GM12873 (cell line): ENCODE results near the gene BEND5.

ENCODE experiments used
- CTCF ChIP-seq: IDR thresholded peaks from 2 replicates; pipeline ENCODE4 v1.5.1; 2012; ENCODE audit warnings: low read depth, mild to moderate bottlenecking, moderate library complexity, low read length, control low read depth; ENCODE audit not compliant: insufficient read depth; ENCODE audit errors: missing control alignments

BEND5 gene

GRCh38 chr1:48761986-48762385 lies 14.7 kb downstream of the BEND5 start:
- no peak for TF ChIP-seq CTCF

GRCh38 chr1:48761411-48761810 lies 15.3 kb downstream of the BEND5 start:
- no peak for TF ChIP-seq CTCF

GRCh38 chr1:48760857-48761256 lies 15.8 kb downstream of the BEND5 start:
- no peak for TF ChIP-seq CTCF

GRCh38 chr1:48758976-48759375 lies 17.7 kb downstream of the BEND5 start:
- no peak for TF ChIP-seq CTCF

GRCh38 chr1:48757363-48757762 lies 19.3 kb downstream of the BEND5 start:
- TF ChIP-seq CTCF, result no peak

GRCh38 chr1:48756683-48757316 lies 19.9 kb downstream of the BEND5 start:
- TF ChIP-seq CTCF, result no peak

GRCh38 chr1:48753293-48753692 lies 23.4 kb downstream of the BEND5 start:
- no peak for TF ChIP-seq CTCF
